NT2/D1 (cell line): ENCODE data around the gene MOB2.

ENCODE experiments used
- YY1 ChIP-seq: IDR thresholded peaks from 2 replicates; pipeline ENCODE4 v1.6.1; 2011; ENCODE audit not compliant: insufficient read length, insufficient read depth
- ZNF274 ChIP-seq: IDR thresholded peaks from 2 replicates; pipeline ENCODE4 v1.6.1; 2011; ENCODE audit warnings: mild to moderate bottlenecking, low read depth, low read length

- no peak for TF ChIP-seq ZNF274
- no peak for TF ChIP-seq YY1
Measured at GRCh38 chr11:1450344-1450875, 36.2 kb downstream of the MOB2 start.
